ENCODE measurements around the gene DGKH. TPM values are rescaled to one million over a fixed set of nuclear protein-coding genes. Genes with fewer than 3 reads are reported as not detected.

Gene DGKH
- total and polyA plus RNA-seq, 11 donors, result 1.8 to 13.1 (median 7.4) TPM

GRCh38 chr13:42075517-42075916, 27.1 kb downstream of the DGKH start:
- DNase-seq (no peak), ATAC-seq (no peak)
- TF ChIP-seq POLR2A (IDR thresholded peaks at IDR 0.05), result no peak
- TF ChIP-seq, protein P1, sequence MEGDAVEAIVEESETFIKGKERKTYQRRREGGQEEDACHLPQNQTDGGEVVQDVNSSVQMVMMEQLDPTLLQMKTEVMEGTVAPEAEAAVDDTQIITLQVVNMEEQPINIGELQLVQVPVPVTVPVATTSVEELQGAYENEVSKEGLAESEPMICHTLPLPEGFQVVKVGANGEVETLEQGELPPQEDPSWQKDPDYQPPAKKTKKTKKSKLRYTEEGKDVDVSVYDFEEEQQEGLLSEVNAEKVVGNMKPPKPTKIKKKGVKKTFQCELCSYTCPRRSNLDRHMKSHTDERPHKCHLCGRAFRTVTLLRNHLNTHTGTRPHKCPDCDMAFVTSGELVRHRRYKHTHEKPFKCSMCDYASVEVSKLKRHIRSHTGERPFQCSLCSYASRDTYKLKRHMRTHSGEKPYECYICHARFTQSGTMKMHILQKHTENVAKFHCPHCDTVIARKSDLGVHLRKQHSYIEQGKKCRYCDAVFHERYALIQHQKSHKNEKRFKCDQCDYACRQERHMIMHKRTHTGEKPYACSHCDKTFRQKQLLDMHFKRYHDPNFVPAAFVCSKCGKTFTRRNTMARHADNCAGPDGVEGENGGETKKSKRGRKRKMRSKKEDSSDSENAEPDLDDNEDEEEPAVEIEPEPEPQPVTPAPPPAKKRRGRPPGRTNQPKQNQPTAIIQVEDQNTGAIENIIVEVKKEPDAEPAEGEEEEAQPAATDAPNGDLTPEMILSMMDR (IDR thresholded peaks at IDR 0.05), result no peak
- Histone ChIP-seq H3K27ac (no peak overlapping the region), H3K9me3 (no peaks in the 10 kb centered on the region), H3K4me1 (peaks cover 0 to 24% (median 0%) of the 10 kb centered on the region in 12 donors), H3K27me3 (no peaks in the 10 kb centered on the region), H3K4me3 (no peak overlapping the region), H3K36me3 (no peaks in the 10 kb centered on the region)
- intact Hi-C loops (cut with DNase I), result no loop called here

DNA sequence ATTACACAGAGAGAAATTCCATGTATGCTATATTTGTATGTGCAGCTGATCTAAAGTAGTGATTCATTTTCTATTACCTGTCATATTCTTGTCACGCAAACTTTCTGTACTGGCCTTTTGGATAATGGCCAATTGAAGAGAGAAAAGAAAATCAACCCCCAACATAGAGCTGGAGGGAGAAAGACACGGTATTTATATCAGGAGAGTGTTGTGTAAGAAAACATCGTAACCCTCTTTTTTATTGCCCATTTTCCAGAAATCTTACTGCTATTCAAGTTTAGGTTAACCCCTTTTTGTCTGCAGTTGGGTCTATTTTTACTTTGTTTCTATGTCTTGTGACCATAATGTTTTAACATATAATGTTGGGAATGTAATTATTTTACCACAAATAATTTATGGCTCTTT, 27.9 kb downstream of the DGKH start:
- ATAC-seq (no peak), DNase-seq (no peak)
- peaks cover 0 to under 1% (median 0%) of the 10 kb centered on the region in 12 donors for H3K9me3 ChIP-seq
- H3K27me3 ChIP-seq, result no peaks in the 10 kb centered on the region
- H3K36me3 ChIP-seq, result no peaks in the 10 kb centered on the region
- H3K4me3 ChIP-seq, result no peak overlapping the region
- H3K27ac ChIP-seq, result no peak overlapping the region
- TF ChIP-seq, protein P1 (IDR thresholded peaks at IDR 0.05), result no peak
- no peak for TF ChIP-seq POLR2A (IDR thresholded peaks at IDR 0.05)
- WGBS, 4 donors, result 56 to 62% (median 57%) methylated on average over 3 of the region's 3 CpGs
- H3K4me1 ChIP-seq, result peaks cover 0 to 24% (median 0%) of the 10 kb centered on the region in 12 donors
- intact Hi-C loops (cut with DNase I), result no loop called here

DNA sequence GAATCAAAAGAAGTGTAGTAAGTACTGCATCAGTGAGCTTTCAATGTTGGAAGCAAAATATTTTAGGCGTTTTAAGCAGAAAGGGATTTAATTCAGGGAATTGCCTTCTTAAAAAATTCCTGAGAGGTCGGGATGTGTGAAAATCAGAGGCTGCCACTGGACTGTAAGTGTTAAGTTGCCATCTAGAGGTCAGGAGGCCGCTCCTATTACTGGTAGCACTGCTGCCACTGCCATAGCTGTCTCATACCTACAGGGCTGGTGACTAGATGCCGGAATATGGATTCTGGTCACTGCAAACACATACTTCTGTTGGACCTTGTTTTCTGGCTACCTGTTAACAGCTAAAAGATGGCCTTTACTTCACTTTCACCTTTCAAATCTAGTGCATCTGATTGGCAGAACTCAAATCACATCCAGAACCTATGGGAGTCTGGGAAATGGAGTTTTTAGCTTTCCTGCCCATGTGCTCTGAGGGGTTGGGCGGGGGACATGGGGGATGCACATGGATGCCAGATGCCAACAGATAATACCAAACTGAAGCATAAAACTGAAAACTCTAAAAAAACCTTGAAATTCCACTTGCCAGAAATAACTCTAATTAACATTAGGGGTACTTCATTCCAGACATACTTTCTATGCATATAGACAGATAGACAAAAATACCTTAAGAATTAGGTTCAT, 29.8 kb downstream of the DGKH start:
- no peak overlapping the region for H3K4me3 ChIP-seq
- H3K4me1 ChIP-seq, result peaks cover 0 to 23% (median 0%) of the 10 kb centered on the region in 12 donors
- 61 to 72% (median 70%) methylated on average over 5 of the region's 5 CpGs for WGBS, 4 donors
- DNase-seq (peak in 1 of 5 donors; percentile 34), ATAC-seq (peak; percentile 75 to 87 (median 78))
- no peak overlapping the region for H3K27ac ChIP-seq
- H3K9me3 ChIP-seq, result peaks cover 0 to 9% (median 0%) of the 10 kb centered on the region in 12 donors
- peaks cover 0 to 3% (median 0%) of the 10 kb centered on the region in 9 donors for H3K36me3 ChIP-seq
- no peaks in the 10 kb centered on the region for H3K27me3 ChIP-seq
- TF ChIP-seq, protein P1 (IDR thresholded peaks at IDR 0.05), result peak in 7 of 12 donors; percentile 11 to 43 (median 18)
- no peak for TF ChIP-seq POLR2A (IDR thresholded peaks at IDR 0.05)
- intact Hi-C loops (cut with DNase I), result no loop called here

DNA sequence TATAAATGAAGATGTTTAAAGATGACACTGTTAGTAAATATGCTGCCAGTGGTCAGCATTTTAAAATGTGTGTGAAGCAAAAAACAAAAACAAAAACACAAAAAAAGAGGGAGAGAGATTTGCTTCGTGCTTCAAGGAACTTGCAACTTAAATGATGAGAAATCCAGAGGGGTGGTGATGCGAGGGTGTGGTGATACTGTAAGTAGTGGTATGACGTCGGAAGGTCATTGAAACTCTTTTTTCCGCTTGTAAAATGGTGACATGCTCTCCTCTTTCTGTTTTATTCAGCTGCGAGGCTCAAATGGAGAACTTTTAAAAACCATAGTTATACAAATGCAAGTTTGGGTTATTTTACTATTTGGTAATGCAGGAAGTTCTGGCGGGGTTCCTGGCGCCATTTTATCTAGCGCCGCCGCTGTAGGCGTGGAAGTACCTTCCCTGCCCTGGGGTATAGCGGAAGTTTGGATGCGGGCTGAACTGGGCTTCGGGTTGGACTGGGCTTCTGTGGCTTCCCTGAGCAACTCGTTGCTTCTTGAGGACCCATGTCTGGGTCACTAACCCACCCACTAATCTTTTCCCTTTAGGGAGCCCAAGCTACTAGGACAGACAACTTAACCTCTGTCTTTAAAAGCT, 34.8 kb downstream of the DGKH start:
- no peak for ATAC-seq
- DNase-seq, result no peak
- no peak overlapping the region for H3K27ac ChIP-seq

More for the DNA sequence above, 34.8 kb downstream of the DGKH start:
- Histone ChIP-seq H3K9me3 (peaks cover 0 to 13% (median 0%) of the 10 kb centered on the region in 12 donors), H3K4me3 (no peak overlapping the region), H3K36me3 (peaks cover 0 to 3% (median 0%) of the 10 kb centered on the region in 9 donors), H3K4me1 (peaks cover 0 to 1% (median 0%) of the 10 kb centered on the region in 12 donors), H3K27me3 (no peaks in the 10 kb centered on the region)
- intact Hi-C loops (cut with DNase I), result no loop called here
- WGBS, 4 donors, result 93 to 96% (median 95%) methylated on average over 16 of the region's 16 CpGs
- TF ChIP-seq, protein P1 (IDR thresholded peaks at IDR 0.05), result no peak
- TF ChIP-seq POLR2A (IDR thresholded peaks at IDR 0.05), result no peak
